ENCODE data around the gene REN.
A peak's percentile ranks its signal among the peaks of the same experiment; 100 is the strongest.

Gene REN

DNA sequence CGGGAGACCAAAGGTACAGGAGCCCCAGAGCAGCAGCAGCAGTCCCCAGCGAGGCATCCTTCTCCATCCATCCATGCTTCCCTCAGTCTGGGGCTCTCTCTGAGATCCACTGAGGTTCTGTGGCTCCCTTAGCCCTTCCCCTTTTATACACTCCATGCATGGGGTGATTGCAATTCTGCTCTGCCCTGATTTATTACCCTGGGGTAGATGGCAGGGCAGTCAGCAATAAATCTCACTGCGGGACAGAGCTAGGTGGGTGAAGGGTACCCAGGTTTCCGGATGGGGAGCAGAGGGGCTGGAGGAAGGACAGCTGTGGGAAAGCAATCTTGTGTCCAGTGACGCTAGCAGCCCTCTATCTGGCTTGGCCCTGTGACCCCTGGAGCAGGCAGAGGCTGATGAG lies at the start of gene REN:
TSS of gene REN (minus strand) at position 119 of the 400 bp plus-strand sequence. CDS start at position 75, 44 bp downstream.
- DNase-seq: no peak

DNA sequence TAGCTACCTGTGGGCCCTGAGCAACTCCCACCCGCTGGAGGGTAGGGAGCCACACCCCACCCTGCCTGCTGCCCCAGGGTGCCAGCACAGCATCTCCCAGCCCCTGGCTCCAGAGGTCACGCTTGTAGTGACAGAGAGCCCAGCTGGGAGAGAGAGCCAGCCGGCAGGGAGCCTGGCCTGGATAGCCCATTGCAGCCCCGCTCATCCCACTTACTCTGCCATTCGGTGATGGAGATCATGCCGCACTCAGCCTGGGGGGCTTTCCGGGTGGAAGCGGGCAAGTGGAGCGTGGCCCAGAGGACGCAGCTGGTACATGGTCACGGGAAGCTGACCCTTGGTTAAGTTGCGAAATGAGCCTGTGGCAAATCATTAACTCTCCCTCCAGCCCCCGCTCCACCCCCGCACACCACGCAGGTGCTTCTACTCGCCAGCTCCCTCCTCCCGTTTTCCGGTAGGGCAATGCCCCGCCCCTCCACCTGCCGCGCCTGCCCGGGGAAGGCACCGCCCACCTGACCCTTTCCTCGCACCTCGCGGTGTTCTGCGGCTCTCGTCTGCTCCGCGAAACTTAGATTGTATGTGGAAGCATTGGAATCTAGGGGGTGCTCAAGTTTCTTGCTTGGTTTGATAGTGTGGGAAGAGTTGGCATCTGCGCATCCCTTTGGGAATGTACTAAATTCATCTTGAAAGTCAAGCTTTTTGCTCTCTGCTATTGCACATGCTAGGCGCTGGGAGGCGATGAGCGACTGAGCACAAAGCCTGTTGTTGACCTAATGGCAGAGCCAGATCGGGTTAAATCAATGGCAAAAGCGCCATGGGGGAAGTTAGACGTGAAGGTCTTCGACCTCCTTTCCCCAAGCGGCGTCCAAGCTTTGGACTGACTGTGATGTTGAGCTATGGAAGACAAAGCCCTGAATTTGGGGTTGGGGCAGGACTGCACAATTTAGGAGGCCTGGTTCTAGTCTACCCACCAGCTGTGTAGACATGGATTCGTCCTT lies 47.8 kb upstream of the REN start, which contains the start of gene GOLT1A:
TSS of gene GOLT1A (minus strand) at position 321 of the 995 bp plus-strand sequence. CDS start at position 239, 82 bp downstream.
- peak; percentile 63 for DNase-seq

DNA sequence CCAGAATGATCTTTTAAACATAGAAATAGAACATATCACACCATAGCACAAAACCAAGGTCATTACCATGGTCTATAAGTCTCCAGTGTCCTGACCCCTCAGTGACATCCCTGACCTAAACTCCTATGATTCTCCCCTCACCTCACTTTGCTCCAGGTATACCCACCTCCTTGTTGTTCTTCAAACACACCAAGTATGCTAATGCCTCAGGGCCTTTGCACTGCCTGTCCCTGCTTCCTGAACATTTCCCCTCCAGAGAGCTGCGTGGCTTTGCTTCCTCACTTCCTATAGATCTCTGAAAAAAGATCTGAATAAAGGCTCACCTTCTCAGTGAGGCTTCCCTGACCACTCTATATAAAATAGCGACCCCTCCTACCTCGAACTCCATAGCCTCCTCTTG lies 46.6 kb upstream of the REN start:
- DNase-seq: no peak

DNA sequence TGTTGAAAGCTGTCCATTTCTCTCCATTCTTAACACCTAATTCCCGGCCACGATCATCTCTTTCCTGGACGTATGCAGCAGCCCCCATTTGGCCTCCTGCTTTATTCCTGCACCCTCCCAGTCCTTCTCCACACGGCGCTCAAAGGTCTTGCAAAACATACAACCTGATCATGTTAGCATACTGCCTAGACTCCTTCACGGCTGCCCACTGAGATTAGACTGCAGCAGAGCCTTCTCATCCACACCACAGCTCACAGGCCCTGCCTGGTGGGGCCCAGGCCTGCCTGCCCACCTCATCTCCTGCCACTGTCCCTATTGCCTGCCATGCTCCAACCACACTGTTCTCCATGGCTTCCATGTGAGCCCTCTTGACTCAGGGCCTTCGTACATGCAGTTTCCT lies 44.9 kb upstream of the REN start:
- no peak for DNase-seq

DNA sequence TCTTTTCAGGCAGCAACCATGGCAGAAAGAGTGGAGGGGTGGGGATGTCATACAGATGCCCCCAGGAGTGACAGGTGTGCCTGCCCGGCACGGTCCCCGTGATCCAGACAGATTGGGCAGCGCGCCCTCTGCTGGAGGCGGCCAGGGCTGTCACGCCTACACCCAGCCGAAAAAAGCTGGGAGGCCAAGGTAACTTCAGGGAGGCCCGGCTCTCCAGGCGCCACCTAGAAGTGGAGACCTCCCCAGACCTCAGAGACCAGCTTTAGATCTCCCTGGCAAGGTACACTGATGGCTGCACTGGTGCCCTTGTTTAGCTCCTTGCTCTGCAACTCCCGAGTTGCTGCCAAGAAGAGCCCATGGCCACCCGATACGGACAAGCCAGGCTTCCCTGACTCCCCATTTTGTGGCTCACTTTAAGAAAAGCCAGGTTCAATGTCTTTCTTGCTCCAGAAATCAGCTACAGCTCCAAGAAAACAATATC lies 41.0 kb upstream of the REN start:
- DNase-seq: peak; percentile 46

DNA sequence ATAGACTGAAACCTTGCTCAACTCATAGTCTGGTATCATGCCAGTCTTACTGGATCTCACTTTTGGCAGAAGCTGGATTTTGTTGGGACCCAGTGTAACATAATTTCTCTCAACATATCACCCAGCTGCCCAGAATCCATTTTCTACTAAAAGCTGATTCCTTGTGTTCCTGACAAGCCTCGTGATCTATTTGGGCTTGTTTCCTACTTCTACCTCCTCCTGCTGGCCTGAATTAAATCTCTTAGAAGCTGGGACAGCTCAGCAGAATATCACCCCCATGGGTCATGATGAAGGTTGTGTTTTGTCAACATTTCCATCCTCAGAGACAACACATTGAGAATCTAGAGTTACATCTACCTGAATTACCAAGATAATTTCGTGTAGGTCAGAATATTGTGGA lies 40.0 kb upstream of the REN start:
- DNase-seq: no peak

DNA sequence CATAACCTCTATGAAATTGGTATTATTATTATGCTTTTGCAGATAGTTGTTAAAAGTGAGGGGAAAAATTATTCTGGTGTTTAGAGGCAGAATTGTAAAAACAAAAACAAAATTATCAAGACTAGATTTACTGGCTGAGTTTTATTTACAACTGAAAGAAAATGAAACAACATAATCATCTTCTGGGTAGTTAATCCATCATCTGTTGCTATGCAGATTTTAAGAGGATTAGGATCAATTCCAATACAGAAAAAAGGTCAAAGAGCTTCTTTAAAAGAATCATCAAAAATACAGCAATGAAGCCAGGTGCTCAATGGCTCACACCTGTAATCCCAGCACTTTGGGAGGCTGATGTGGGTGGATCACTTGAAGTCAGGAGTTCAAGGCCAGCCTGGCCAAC lies 39.3 kb upstream of the REN start:
- DNase-seq: no peak

DNA sequence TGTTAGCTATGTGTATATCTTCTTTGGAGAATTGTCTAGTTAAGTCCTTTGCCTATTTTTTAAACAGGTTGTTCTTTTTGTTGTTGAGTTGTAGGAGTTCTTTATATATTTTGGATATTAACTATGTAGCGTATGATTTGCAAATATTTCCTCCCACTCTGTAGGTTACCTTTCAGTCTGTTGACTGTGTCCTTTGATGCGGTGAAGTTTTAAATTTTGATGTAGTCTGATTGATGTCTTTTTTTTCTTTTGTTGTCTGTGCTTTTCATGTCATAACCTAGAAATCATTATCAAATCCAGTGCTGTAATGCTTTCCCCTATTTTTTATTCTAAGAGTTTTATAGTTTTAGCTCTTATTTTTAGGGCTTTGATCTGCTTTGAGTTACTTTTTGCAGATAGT lies 38.8 kb upstream of the REN start:
- no peak for DNase-seq

DNA sequence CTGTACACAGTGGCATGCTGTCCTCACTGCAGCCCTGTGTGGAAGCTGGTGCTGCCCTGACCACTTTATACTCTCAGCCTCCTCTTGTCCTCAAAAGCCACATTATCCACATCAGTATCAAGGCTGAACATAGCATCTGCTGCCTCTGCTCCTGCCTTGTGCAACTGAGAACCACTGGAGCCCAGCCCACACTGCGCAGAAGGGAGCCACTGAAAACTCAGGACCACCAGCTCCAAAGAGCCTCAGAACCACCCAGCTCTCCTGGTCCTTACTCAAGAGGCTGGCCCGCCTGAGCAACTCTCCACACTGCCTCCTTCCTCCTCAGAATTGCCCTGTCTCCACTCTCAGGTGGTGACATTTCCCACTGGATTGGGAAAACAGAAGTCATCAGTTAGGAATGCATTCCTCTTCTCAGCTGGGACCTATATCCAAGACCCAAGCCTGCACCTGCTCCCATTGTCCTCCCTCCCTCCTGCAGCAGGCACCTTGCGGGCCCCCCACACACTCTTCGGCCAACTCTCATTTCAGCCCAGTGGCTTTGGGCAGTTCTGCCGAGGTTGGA lies 37.1 kb upstream of the REN start:
- no peak for DNase-seq

DNA sequence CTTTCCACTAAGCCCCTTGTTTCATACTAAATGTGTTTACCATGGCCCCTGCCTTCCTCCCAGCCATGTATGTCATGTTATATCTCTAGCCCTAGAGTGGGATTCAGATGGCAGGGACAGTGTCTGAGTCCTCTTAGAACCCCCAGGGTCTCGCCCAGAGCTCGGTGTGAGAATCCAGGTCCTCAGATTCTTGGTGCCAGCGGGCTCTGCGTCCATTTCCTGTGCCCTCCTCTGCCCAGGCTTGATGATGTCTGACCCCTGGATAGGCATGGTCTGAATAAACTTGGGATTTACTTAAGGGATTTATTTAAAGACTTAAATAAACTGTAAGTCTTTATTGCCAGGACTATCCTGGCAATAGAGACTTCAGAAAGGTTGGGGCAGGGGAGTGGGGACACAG lies 36.3 kb upstream of the REN start:
- DNase-seq: no peak

DNA sequence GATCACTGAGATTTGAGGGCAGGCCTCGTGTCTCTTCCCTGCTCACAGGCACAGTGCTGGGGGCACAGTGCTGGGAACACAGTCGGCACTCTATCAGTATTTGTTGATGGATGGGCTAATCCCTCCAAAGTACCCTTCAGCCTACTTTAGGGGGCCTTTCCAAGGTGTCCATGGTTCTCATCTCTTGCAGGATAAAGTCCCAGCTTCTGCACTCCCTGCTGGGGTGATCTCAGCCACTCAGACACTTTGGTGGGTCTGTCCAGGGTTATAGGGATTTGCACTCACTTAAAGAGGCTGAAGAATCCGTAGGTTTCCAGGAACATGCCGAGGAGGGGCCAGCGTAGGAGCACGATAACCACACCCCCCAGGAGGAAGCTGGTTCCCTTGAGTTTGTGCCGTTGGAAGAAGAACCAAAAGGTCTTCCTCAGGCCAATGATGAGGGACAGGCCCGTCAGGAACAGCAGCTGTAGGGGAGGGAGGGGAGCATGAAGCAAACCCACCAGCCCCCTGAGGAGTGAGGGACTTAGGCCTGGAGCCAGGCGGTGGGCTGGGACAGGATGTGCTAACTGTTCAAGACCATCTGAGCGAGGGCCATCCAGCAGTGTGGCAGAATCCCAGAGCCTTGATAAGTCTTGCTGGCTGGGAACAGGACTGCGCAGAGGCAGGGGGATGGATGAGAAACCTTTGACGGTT lies 35.4 kb upstream of the REN start:
- DNase-seq: no peak

DNA sequence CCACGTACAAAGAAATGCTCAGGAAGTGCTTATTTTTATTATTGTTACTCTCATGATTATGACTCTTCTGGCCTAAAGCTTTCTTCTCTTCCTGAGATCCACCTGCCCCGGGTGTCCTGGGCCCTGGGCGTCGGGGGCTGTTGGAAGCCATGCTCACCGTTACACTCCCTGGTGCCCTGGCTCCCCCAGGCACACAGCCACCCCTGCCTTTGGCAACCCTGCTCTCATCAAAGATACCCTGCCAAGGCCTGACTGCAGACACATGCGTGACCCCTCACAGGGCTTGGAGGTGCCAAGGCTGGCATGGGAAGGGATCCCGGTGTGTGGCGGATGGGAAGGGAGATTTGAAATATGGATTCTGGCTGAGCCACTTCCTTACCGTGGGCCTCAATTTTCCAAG lies 33.4 kb upstream of the REN start:
- DNase-seq: no peak

DNA sequence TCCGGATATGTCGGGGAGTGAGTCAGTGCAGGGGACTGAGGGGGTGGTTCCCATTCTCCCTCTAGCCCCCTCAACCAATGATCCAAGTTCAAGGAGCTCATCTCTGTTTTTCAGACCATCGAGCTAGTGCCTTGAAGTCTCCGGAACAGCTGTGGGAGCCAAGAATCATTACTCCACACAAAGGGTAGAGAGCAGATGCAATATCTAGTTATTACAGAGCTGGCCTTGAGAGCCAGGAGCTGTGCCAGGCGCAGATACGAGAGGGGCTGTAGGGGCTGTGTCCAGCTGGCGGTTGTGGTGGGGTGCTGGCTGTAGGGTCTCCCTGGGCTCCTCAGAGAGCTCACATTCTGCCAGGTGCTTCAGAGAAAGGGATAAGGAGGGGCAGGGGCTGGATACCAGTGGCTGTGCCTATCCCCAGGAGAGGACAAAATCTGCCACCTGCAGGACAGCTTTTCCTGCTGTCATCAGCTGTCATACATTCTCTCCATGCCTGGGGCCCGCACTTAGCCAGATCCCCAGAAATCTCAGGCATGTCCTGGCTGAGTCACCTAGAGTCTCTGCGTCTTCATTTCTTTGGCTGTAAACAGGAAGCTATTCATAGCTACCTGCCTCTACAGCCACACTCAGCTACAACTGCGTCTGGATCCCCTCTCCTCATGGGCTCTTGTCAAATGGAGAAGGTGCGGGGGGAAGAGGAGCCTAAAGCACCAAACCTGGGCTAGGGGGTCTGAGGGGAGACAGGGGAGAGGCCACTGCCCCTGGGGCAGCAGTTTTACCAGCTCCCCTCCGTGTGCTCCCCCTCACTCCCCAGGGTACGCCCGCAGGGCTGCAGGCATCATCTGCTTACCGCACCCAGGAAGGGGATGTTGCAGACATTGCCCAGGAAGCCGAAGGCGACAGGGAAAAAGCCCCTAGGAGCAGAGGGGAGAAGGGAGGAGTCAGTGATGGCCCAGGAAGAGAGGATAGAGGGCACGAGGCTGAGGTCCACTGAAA lies 32.5 kb upstream of the REN start:
- DNase-seq: no peak

DNA sequence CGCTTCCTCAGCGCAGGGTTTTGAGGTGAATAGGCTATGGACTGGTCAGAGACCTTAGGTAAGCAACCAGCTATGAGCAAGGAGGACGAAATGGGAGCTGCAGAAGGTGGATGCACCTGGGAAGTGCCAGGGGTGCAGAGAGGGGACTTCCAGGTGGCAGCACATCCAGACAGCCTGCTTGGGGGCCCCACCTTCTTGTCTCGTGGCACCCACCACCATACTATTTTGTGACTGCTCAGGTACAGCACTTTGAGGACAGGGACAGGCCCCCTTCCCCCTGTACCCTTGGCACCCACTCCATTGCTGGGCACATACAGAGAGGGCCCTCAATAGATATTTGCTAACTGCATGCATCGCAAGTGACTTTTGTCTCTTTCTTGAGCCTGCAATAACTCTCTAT lies 30.9 kb upstream of the REN start:
- no peak for DNase-seq

DNA sequence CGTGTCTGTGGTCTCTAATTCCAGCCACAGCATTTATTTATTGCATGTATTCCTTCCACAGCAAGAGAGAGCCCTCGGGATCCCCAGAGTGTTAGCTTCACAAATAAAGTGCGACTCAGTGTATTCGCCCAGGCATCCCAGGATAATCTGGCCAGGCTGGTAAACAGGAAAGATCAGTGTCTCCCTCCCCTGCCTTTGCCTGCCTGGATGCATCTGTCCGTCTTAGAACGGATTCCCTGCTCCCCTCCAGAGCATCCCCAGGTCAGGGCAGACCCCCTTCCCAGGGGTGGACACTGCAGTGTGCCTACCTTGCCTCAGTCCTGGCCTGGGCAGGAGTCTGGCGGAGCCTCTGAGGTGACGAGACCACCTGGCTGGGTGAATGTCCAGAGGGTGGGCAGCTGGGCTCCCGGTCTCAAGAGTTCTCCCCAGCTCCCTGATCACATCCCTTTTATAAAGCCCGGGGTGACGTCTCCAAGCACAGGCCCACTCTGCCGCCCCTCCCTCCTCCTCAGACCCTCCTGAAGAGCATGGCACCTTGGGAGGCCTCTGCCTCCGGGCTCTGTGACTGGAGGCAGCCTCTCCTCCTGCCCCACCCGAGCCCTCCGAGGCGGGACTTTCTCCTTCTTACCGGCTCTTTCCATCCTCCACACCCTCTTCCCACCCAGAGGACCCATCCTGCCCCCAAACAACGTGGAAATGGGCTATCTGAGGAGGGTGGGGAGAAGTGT lies 30.1 kb upstream of the REN start, which contains the start of gene KISS1:
TSS of gene KISS1 (minus strand) at position 424 of the 728 bp plus-strand sequence. CDS start 3,615 bp downstream, outside the sequence.
- no peak for DNase-seq

DNA sequence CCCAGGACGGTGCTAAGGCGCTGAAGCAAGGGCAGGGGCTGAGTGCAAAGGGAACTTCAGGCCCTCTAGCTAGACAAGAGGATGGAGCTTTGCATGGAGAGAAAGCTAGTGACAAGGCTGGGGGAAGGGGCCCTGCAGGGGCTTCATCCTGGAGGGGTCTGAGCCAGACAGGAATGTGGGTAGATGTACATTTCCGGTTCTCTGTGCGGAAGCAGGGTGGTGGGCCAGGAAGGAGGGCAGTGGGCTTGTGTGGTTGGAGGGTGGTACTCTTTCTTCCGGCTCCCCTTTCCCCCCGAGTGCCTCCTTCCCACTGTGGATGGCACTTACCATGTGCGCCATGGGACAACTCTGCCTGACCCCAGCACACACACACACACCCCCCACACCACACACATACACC lies 28.6 kb upstream of the REN start:
- no peak for DNase-seq

DNA sequence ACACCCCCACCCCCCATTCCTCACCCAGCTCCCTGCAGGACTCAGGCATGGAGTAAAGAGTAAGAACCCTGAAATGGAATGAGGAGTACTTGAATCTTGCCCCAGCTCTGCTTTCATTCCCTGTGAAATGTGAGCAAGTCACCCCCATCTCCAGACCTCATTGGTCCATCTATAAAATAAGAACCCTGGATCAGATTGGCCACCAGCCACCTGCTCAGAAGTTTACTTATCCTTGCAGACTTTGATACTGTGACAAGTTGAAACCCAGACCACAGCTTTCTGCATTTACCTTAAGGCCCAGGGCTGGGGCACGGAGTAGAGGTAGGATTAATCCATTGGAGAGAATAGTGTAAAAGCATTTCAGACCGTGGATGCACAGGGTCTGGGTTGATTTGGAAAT lies 27.9 kb upstream of the REN start:
- DNase-seq: no peak

DNA sequence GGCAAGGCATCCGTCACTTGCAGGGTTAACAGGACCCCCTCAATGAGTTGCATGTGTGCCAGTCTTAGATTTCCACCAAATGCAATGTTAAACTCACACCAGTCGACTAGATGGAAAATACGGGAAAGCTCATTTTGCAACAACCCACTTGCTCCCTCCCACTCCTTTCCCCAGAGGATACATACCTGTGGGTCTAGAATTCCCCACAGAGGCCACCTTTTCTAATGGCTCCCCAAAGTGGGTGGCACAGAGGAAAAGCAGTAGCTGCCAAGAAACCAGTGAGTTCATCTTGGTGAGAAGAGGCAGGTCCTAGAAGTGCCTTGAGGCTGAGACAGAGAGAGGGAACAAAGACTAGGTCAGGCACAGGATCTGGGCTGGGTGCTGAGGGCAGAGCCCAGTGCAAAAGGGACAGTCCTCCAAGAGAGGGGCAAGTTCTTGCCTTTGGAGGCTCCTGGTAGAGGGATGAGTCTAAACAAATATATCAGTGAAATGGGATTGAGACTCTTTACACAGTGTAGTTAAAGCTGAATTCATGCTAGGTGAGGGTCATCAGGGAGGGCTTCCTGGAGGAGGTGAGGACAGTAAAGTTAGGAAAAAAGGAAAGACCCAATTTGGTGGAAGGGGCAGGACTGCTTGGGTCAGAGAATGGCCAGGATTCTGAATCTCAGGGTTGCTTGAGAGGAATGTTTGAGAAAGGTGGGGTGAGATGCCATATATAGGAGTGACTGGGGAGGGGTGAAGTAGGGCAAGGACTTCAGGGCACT lies 26.6 kb upstream of the REN start:
- DNase-seq: no peak

DNA sequence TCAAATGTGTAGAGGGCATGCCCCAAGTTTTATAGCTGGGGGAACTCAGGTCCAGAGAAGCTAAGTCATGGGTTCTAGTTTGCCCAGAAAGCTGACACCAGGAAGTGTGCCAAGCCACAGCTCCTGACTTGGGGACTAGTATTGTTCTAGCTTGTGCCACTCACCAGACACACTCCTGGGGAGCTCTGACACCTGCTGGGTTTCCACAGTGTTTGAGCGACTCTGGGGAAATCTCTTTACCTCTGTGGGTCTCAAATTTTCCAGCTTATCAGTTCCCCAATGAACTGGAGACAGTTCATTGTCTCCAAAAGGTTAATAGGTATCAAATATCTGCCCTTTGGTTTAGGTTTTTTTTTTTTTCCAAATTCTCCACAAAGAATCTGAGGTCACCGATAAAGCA lies 25.9 kb upstream of the REN start:
- DNase-seq: no peak

DNA sequence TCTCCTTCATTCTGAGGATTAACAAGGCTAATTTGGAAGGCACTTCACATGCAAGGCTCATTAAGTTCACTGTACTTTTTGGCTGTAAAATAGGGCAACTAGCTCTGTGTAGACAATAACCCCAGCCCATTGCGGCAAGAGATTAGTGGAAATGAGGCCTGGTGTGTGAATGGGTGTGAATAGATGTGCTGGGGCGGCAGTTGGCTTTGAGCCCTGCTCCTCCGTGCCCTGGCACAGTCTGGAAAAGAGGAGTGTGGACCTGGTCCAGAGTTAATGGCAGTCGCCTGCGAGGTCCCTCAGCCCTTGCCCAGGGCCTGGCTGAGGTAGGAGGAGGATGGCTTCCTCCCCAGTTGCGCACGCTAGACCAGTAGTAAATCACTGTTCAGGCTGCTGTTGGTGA lies 25.3 kb upstream of the REN start:
- DNase-seq: no peak
